ENCODE results near the gene AKAP3.

The AKAP3 gene

DNA sequence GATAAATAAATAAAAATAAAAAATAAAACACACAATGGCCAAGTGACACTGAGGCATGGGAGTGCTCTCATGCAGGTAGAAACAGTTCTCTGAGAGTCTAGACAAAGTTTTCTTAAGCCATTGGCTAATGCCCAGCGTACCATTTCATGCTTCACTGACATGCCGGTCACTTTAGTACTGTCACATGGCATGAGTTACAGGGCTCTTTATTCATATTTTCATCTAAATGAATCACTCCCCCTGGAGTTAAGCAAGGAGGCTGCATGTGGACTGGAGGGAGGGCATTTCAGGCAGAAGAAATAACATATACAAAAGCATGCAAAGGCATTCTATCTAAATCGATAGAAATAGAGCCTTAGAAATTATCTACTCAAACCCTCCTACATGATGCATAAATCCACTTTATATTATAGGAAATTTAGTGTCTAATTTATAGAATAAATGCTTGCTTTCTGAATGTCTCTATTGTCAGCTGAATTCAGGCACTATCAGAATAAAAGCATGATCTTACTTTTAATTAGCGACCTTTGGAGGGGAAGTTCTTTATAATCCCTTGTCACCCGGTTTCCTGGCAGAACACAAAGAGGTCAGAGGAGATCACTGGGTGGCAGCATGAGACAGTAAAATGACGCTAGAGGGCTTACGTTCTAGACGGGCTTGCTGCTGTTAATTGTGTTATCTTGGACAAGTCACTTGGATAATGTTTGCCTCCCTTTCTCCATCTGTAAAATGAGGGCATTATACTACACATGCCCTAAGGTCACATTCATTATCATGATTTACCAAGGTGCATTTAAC lies 69.3 kb downstream of the AKAP3 start:
- H3K9me3 Mint-ChIP-seq = no peaks in the 10 kb centered on the region
- H3K27me3 Mint-ChIP-seq = peaks cover 6% of the 10 kb centered on the region
- no peak overlapping the region for H3K4me3 Mint-ChIP-seq
- no peaks in the 10 kb centered on the region for H3K4me1 Mint-ChIP-seq
- no peak overlapping the region for H3K27ac Mint-ChIP-seq
- H3K36me3 Mint-ChIP-seq = no peaks in the 10 kb centered on the region

DNA sequence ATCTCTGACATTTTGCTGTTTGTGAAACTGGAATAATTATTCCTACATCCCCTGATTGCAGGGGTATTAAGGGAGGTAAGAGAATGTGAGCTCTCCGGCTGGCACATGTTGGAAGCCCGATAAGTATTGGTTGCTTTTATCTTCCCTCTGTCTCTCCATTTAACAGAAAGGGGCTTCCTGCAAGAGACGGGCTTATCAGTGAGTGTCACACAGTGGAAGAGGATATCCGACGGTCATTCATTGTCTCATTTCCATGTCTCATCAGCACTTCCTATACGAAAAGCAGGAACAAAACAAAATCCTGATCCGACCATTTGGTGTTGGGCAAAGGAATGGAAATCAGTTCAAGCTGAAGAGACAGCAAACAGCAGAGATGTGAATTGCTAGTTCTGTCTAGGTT lies 76.2 kb downstream of the AKAP3 start:
- Mint-ChIP-seq H3K4me1 (no peaks in the 10 kb centered on the region), H3K27me3 (no peaks in the 10 kb centered on the region), H3K36me3 (no peaks in the 10 kb centered on the region), H3K27ac (no peak overlapping the region), H3K9me3 (no peaks in the 10 kb centered on the region), H3K4me3 (no peak overlapping the region)

DNA sequence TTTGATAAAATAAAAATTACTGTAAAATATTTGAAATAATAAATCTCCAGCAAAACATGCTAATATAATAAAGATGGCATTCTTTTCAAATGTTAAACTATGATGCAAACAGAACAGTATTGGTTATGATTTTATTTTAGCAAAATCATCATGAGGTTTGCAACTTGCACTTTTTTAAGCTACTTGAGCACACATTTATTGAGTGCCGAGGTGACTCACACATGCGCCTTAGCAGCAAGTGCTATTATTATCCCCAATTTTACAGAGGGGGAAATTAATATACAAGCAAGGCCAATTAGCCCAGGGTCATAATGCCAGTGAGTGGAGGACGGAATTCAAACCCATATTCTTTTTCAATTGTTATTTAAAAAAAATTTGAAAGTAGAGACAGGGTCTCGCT lies 79.6 kb downstream of the AKAP3 start:
- H3K27me3 Mint-ChIP-seq = peaks cover 7% of the 10 kb centered on the region
- H3K27ac Mint-ChIP-seq = no peak overlapping the region
- no peaks in the 10 kb centered on the region for H3K36me3 Mint-ChIP-seq
- H3K4me3 Mint-ChIP-seq = no peak overlapping the region
- H3K9me3 Mint-ChIP-seq = no peaks in the 10 kb centered on the region
- peaks cover 14% of the 10 kb centered on the region for H3K4me1 Mint-ChIP-seq

DNA sequence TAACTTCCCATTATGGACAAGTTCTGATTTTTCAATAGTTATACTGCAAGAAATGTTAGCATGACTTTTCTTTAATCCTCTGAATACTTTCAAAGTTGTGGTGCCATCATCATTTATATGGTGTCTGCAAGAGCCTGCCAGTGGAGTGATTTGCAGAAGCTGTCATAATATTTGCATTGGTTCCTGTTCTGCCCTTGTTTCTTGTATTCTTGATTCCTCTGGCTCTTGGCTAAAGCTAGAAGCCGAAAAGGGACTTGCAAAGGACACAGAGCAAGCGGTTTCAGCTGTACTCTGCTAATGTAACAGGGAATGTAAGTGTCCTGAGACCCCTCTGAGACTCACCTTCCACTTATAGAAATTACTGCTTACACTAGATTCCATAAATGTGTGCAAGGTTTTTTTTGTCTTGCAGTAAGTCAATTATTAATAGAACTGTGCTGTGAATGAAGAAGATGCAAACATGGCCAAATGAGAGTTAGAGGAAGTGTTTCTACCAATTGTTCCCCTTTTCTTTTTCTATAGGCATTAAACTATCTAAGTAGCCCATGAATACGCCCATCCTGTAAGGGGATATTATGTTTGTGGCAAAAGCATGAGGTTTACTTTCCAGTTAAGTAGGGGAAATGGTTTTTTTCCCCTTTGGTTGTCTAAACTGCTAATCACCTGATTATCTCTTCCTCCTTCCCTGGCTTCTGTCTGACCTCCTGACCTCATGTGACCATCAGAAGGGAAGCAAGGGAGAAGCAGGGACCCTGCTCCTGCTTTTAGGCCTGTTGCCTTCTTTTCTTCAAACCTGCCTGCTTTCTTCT lies 81.6 kb downstream of the AKAP3 start:
- Mint-ChIP-seq H3K4me1 (peaks cover 23% of the 10 kb centered on the region), H3K9me3 (no peaks in the 10 kb centered on the region), H3K36me3 (no peaks in the 10 kb centered on the region), H3K4me3 (no peak overlapping the region), H3K27ac (no peak overlapping the region), H3K27me3 (peaks cover 15% of the 10 kb centered on the region)

DNA sequence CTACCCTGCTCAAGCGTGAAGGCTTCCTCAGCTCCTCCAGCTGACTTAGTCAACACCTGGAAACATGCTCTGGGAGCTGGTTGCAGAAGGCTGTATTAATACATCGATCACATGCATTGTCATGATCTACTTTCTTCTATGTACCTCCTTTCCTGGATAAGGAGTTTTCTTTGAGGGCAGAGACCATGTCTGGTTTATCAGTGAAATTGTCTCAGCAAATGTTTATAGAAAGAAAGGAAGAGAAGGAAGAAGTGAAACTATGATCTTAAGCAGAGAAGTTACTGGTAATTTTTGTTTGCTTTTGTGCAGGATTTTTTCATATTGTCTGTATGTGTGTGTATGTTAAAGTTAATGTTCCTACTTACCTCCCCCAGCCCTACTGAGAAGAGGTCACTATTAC lies 82.4 kb downstream of the AKAP3 start:
- Mint-ChIP-seq H3K27me3 (peaks cover 15% of the 10 kb centered on the region), H3K9me3 (no peaks in the 10 kb centered on the region), H3K4me1 (peaks cover 25% of the 10 kb centered on the region), H3K36me3 (no peaks in the 10 kb centered on the region), H3K27ac (no peak overlapping the region), H3K4me3 (peak overlapping the region; percentile 26)

Measured in activated naive CD4-positive, alpha-beta T cell treated with anti-CD3 and anti-CD28 coated beads, Interleukin-2, amount 50 U/mL, for 24 hours (primary cell).